VCaP (cell line): ENCODE measurements around the gene RCBTB2.
A peak's percentile ranks its signal among the peaks of the same experiment; 100 is the strongest.

Source experiments
- H3K27ac ChIP-seq: fragments of 450-650 bp; 2 replicates; pipeline ENCODE4 v1.5.1; 2017
- CTCF ChIP-seq: fragments of 450-650 bp; conservative IDR thresholded peaks from 2 replicates; pipeline ENCODE4 v1.5.1; 2017; ENCODE audit warnings: mild to moderate bottlenecking, moderate library complexity

The RCBTB2 gene

DNA sequence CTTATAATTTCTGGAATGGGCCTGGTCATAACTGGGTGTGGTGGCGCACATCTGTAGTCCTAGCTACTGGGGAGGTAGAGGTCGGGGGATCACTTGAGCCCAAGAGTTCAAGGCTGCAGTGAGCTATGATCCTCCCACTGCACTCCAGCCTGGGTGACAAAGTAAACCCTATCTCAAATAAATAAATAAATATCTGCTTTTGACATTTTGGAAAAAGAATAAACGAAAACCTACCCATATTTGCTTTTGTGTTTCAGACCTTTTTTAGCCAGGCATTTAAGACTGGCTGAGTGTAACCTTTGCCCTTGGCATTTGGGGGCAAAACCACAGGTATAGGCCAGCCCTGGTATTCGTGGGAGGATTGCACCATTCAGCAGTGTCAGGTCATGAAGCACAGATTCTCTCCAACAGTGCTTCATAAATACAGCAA, 14.8 kb upstream of the RCBTB2 start:
- no peak overlapping the region for H3K27ac ChIP-seq
- no peak for TF ChIP-seq CTCF

- TF ChIP-seq CTCF: no peak
- H3K27ac ChIP-seq: no peak overlapping the region
Observed at GRCh38 chr13:48545608-48546007, 12.7 kb upstream of the RCBTB2 start.

DNA sequence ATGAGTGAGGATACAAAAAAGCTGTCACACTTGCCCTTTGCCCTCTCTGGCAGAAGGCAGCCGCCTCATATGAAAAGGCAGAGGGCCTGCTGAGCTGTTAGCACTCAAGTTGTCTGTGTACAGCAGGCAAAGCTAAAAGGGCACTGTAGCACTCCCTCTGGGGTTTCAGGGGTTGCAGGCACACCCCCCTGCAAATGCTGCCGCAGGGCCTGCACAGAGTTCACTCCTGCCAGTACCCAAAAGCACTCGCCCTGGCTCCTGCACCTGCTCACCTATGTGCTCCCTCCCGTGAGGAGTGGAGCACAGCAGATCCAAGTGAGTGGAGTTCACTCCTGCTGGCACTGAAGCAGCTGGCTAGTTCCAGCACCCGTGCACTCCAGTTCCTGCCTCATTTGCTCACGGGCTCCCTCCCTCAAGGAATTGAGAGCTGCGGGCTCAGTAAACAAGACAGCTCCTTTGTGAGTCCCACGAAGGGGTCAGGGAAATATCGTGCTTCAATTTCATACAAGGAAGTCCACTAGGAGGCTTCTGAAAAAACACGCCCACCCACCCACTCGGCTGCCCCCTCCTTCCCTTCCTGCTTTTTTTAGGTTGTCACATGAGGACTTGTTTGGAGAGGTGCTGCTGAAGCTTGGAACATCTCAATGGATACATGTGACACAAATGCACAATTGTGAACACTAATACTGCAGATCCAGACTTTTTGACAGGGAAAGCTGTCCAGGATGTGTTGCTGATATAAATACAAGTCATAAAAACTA, 9.9 kb upstream of the RCBTB2 start:
- H3K27ac ChIP-seq: no peak overlapping the region
- 0 out of 2 replicates have a peak, but pooled peaks have one; percentile 8 for TF ChIP-seq CTCF

GRCh38 chr13:48542138-48542537, 9.3 kb upstream of the RCBTB2 start:
- TF ChIP-seq CTCF: no peak
- H3K27ac ChIP-seq: no peak overlapping the region

DNA sequence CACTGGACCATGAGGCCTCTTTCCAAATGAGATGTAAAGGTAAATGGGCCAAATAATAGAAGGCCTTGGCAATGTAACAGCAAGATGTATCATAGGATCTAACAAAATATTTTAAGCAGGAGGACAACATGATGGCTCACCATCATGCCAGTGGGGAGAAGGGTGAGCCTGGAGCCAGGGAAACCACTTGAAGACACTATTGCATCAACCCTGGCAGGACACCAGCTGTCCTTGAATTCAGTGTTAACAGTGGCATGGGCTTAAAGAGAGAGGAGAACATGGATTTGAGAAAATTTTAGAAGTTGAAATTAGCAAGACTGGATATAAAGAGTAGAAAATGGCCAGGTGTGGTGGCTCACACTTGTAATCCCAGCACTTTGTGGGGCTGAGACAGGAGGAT, 6.7 kb upstream of the RCBTB2 start:
- no peak for TF ChIP-seq CTCF
- no peak overlapping the region for H3K27ac ChIP-seq

- no peak overlapping the region for H3K27ac ChIP-seq
- no peak for TF ChIP-seq CTCF
Observed at GRCh38 chr13:48536621-48537250, 3.9 kb upstream of the RCBTB2 start.

DNA sequence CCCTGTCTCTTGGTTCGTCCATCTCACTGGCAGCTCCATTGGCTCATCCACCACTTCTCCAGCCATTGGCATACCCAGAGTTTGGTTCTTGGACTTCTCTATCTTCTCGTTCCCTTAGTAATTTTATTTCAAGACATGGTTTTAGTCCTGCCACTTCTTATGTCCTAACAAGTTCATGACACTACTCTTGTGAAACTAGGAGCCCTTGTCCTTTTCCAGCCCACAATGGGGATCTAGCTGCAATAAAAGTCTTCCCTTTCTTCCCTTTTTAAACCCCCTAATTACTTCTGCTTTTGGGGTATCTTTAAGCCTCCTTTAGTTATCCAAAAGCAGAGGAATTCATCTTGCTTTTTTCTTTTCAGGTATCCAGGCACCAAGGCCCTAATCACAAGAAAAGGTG, 2.9 kb upstream of the RCBTB2 start:
- no peak for TF ChIP-seq CTCF
- no peak overlapping the region for H3K27ac ChIP-seq
